22Rv1 (cell line): ENCODE measurements around the gene HMGXB4.

Experiments
- H3K27ac ChIP-seq: fragments of 450-650 bp; 2 replicates; pipeline ENCODE4 v1.5.1; 2017
- ZFX ChIP-seq: fragments of 450-650 bp; IDR thresholded peaks from 2 replicates; pipeline ENCODE4 v1.6.1; 2017; ENCODE audit warnings: antibody characterized with exemption, borderline replicate concordance
- TF ChIP-seq, protein P1 (sequence below): fragments of 450-650 bp; IDR thresholded peaks from 2 replicates; pipeline ENCODE4 v1.5.1; 2017; ENCODE audit warnings: mild to moderate bottlenecking

Gene HMGXB4

GRCh38 chr22:35335468-35335867, 78.2 kb downstream of the HMGXB4 start:
- H3K27ac ChIP-seq: no peak overlapping the region
- no peak for TF ChIP-seq ZFX
- TF ChIP-seq, protein P1, sequence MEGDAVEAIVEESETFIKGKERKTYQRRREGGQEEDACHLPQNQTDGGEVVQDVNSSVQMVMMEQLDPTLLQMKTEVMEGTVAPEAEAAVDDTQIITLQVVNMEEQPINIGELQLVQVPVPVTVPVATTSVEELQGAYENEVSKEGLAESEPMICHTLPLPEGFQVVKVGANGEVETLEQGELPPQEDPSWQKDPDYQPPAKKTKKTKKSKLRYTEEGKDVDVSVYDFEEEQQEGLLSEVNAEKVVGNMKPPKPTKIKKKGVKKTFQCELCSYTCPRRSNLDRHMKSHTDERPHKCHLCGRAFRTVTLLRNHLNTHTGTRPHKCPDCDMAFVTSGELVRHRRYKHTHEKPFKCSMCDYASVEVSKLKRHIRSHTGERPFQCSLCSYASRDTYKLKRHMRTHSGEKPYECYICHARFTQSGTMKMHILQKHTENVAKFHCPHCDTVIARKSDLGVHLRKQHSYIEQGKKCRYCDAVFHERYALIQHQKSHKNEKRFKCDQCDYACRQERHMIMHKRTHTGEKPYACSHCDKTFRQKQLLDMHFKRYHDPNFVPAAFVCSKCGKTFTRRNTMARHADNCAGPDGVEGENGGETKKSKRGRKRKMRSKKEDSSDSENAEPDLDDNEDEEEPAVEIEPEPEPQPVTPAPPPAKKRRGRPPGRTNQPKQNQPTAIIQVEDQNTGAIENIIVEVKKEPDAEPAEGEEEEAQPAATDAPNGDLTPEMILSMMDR: no peak

GRCh38 chr22:35335936-35336781, 78.9 kb downstream of the HMGXB4 start:
- no peak for TF ChIP-seq ZFX
- TF ChIP-seq, protein P1: no peak

DNA sequence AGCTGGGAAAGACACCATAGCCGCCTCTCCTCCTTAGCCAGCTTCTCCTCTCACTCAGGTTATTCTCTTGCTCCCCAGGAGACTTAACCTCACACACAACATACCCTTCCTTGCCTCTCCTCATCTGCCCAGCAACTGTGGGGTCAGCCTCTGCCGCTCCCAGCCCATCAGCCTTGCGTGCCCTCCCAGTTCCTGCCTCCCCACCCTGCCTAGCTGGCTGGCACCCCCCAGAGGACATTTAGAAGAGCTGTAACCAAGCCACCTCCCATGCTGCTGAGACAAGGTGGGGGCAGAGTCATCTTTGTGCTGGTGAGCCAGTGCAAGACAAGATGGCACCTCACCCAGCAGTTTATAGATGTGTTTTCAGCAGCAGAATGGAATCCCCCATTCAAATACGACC, 80.6 kb downstream of the HMGXB4 start:
- no peak overlapping the region for H3K27ac ChIP-seq

More at GRCh38 chr22:35335936-35336781, 78.9 kb downstream of the HMGXB4 start:
- no peak overlapping the region for H3K27ac ChIP-seq

DNA sequence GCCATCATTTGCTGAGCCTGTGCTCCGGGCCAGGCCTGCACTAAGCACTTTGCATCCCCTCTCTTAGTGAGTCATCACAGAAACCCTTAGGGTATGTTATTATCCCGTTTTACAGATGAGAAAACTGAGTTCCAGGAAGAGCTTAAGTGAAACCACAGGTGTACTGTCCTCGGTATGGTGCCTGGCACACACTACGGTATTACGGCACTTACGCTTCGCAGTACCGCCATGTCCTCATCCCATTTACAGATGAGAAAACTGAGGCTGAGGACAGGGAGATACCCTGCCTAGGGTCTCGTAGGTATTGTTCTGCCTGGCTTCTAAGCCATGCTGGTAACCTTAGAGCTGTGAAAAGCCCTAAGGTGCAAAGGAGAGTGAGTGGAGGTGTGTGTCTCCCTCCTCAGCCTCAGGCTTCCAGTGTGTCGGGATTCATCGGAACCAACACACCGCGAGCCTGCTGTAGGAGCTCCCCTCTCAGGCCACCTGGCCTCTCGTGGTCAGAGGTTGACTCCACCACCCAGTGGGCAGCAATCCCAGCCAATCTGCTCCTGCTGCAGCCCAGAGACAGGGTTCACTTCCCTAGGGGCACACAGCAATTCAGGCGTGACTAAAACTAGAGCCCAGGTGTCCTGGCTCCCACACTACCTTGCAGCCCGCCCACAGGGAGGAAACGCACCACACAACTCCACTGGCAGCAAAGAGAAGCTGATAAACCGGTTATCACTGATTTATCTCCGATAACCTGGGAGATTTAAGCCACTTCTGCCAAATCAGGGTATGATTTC, 84.0 kb downstream of the HMGXB4 start:
- no peak for TF ChIP-seq ZFX
- TF ChIP-seq, protein P1: no peak
- no peak overlapping the region for H3K27ac ChIP-seq

More for the DNA sequence above, 80.6 kb downstream of the HMGXB4 start:
- TF ChIP-seq ZFX: no peak
- TF ChIP-seq, protein P1: no peak

- H3K27ac ChIP-seq: no peak overlapping the region
- TF ChIP-seq, protein P1: no peak
- TF ChIP-seq ZFX: no peak
Observed at GRCh38 chr22:35342390-35342789, 85.1 kb downstream of the HMGXB4 start.

DNA sequence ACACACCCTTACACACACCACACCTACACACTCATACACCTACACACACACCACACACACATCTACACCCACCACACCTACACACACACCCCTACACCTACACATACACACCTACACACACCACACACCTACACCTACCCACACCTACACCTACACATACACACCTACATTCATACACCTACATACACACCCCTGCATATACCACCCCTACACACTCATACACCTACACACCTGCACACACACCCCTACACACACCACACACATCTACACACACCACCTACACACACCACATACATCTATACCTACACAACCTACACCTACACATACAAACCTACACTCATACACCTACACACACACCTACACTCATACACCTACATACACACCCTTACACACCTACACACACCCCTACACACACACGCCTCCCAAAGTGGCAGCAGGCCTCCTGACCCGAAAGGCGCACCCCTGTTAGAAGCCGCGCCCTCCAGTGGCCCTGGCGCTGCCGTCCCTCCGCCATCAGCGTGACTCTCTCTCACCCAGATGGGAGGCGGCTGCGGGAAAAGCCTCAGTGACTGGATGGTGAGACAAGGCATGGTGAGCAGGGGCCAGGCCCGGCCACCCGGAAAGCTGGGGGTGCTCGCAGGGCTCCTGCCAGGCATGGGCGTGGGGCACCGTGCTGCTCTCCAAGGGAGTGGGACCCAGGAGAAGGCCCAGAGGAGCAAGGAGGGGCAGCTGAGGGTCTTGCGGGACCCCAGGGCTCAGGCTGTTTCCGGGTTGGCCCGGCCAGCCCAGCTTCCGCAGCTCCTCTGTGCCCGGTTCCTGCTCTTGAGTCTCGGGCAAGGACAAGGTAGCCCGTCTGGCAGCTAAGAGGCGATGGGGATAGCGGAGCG, 86.6 kb downstream of the HMGXB4 start:
- TF ChIP-seq ZFX: no peak
- TF ChIP-seq, protein P1: no peak
- no peak overlapping the region for H3K27ac ChIP-seq
